Gastrocnemius medialis (tissue), 4 donors: Measurements from ENCODE around the gene SHISA4. TPM values are rescaled to one million over a fixed set of nuclear protein-coding genes. Genes with fewer than 3 reads are reported as not detected.

Experiments
- ATAC-seq, 2 donors: fragments of 150-250 bp; one replicate each; pipeline ENCODE4 v1.9.1; 2016
- DNase-seq, 2 donors: peaks; one replicate each; pipeline ENCODE4 v3.0.0-alpha.2; 2019
- H3K27ac ChIP-seq, 4 donors: fragments of 200-600 bp; sonication (generic); 1 replicate in 1 of 4; 2 replicates in 3 of 4; pipeline ENCODE4 v1.5.1; 2016 to 2018; ENCODE audit warnings: mild to moderate bottlenecking in 2 of 4, moderate library complexity in 1 of 4
- H3K27me3 ChIP-seq, 3 donors: fragments of 200-600 bp; sonication (generic) in 2 of 3; 1 replicate in 1 of 3; 2 replicates in 2 of 3; pipeline versions ENCODE4 v1.5.1 to v1.6.0; 2016 to 2019; ENCODE audit warnings: mild to moderate bottlenecking in 1 of 3, moderate library complexity in 1 of 3
- H3K36me3 ChIP-seq, 2 donors: fragments of 200-600 bp; sonication (generic) in 1 of 2; one replicate each; pipeline ENCODE4 v1.5.1; 2017 to 2018
- H3K4me1 ChIP-seq, 2 donors: fragments of 200-600 bp; sonication (generic) in 1 of 2; one replicate each; pipeline ENCODE4 v1.5.1; 2016 to 2017; ENCODE audit warnings: mild to moderate bottlenecking in 2 of 2
- H3K4me3 ChIP-seq, 4 donors: fragments of 200-600 bp; sonication (generic) in 3 of 4; 1 replicate in 1 of 4; 2 replicates in 3 of 4; pipeline ENCODE4 v1.5.1; 2016 to 2019; ENCODE audit warnings: mild to moderate bottlenecking in 2 of 4
- H3K9me3 ChIP-seq, 3 donors: fragments of 200-600 bp; sonication (generic) in 2 of 3; 1 replicate in 1 of 3; 2 replicates in 2 of 3; pipeline ENCODE4 v1.5.1; 2016 to 2019
- CTCF ChIP-seq, 5 experiments: fragments of 450-650 bp in 3 of 5; fragments of 200-600 bp in 2 of 5; sonication (generic) in 2 of 5; IDR thresholded peaks in 4 of 5; conservative IDR thresholded peaks in 1 of 5; 1 replicate in 4 of 5; 2 replicates in 1 of 5; pipeline ENCODE4 v1.5.1; 2016 to 2019; ENCODE audit warnings: antibody characterized with exemption in 5 of 5, mild to moderate bottlenecking in 3 of 5, moderate library complexity in 3 of 5
- POLR2A ChIP-seq, 2 donors: fragments of 450-650 bp; IDR thresholded peaks; one replicate each; pipeline ENCODE4 v1.6.1; 2017; ENCODE audit warnings: antibody characterized with exemption in 2 of 2, mild to moderate bottlenecking in 2 of 2, moderate library complexity in 2 of 2
- in situ Hi-C, 4 donors: fragments of 200-750 bp; cut with MboI; loops; one replicate each; pipeline versions ENCODE4 v1.15.0 to v1.8.0; 2017; ENCODE audit warnings: low sequenced_read_pairs in 4 of 4
- intact Hi-C: fragments of 100-400 bp; cut with DNase I; formaldehyde crosslinking; loops from one replicate; pipeline ENCODE4 v1.15.1; 2023; ENCODE audit warnings: low total_unique reads
- total RNA-seq, 4 donors: library from RNA; depleted of rRNA; stranded (reverse); fragments of >200 nt; gene quantifications; one replicate each; pipeline versions ENCODE4 v1.1.0 to v1.2.3, GENCODE V29; 2016

Gene SHISA4
- total RNA-seq, 4 donors from 2014 or later = 76.6 to 384 (median 229) TPM

- in situ Hi-C loops (no loop called here), intact Hi-C loops (no loop called here)
- Histone ChIP-seq H3K9me3 (no peaks in the 10 kb centered on the region), H3K4me1 (peaks cover 22 to 27% of the 10 kb centered on the region in 2 donors), H3K4me3 (no peak overlapping the region), H3K27ac (peak overlapping the region; percentile 51 to 75 (median 72)), H3K36me3 (no peaks in the 10 kb centered on the region), H3K27me3 (no peaks in the 10 kb centered on the region)
- DNase-seq = no peak
- ATAC-seq = no peak
- no peak for TF ChIP-seq POLR2A (IDR thresholded peaks at IDR 0.05)
- TF ChIP-seq CTCF (IDR thresholded peaks at IDR 0.05 in 4 of 5, conservative IDR thresholded peaks at IDR 0.05 in 1 of 5) = no peak
These were observed 13.5 kb downstream of the SHISA4 start for GRCh38 chr1:201902198-201902597.

- no peak overlapping the region for H3K4me3 ChIP-seq
- peak in 1 of 2 donors; percentile 51 for DNase-seq
These were observed 14.4 kb downstream of the SHISA4 start for GRCh38 chr1:201903135-201903534.

GRCh38 chr1:201904579-201904978 lies 15.9 kb downstream of the SHISA4 start:
- TF ChIP-seq CTCF (IDR thresholded peaks at IDR 0.05 in 4 of 5, conservative IDR thresholded peaks at IDR 0.05 in 1 of 5) = no peak
- TF ChIP-seq POLR2A (IDR thresholded peaks at IDR 0.05) = no peak
- DNase-seq (no peak), ATAC-seq (peak; percentile 30 to 49)
- no peaks in the 10 kb centered on the region for H3K9me3 ChIP-seq
- no peak overlapping the region for H3K4me3 ChIP-seq
- intact Hi-C loops = no loop called here
- peaks cover 24 to 41% of the 10 kb centered on the region in 2 donors for H3K4me1 ChIP-seq
- no peaks in the 10 kb centered on the region for H3K27me3 ChIP-seq
- no peaks in the 10 kb centered on the region for H3K36me3 ChIP-seq
- in situ Hi-C loops = no loop called here
- H3K27ac ChIP-seq = peak overlapping the region; percentile 51 to 75 (median 72)

More at GRCh38 chr1:201903135-201903534, 14.4 kb downstream of the SHISA4 start:
- intact Hi-C loops = no loop called here
- H3K9me3 ChIP-seq = no peaks in the 10 kb centered on the region
- in situ Hi-C loops = no loop called here
- no peaks in the 10 kb centered on the region for H3K36me3 ChIP-seq
- peaks cover 24 to 31% of the 10 kb centered on the region in 2 donors for H3K4me1 ChIP-seq
- peak overlapping the region; percentile 51 to 75 (median 72) for H3K27ac ChIP-seq
- peak; percentile 47 to 51 for ATAC-seq
- TF ChIP-seq POLR2A (IDR thresholded peaks at IDR 0.05) = no peak
- no peak for TF ChIP-seq CTCF (IDR thresholded peaks at IDR 0.05 in 4 of 5, conservative IDR thresholded peaks at IDR 0.05 in 1 of 5)
- H3K27me3 ChIP-seq = no peaks in the 10 kb centered on the region

- intact Hi-C loops = no loop called here
- Histone ChIP-seq H3K9me3 (no peaks in the 10 kb centered on the region), H3K27me3 (no peaks in the 10 kb centered on the region), H3K4me3 (no peak overlapping the region), H3K36me3 (no peaks in the 10 kb centered on the region), H3K27ac (peak overlapping the region; percentile 51 to 75 (median 72)), H3K4me1 (peaks cover 24 to 41% of the 10 kb centered on the region in 2 donors)
- in situ Hi-C loops = no loop called here
- DNase-seq (no peak), ATAC-seq (peak in 1 of 2 donors; percentile 5)
- TF ChIP-seq CTCF (IDR thresholded peaks at IDR 0.05 in 4 of 5, conservative IDR thresholded peaks at IDR 0.05 in 1 of 5) = no peak
- TF ChIP-seq POLR2A (IDR thresholded peaks at IDR 0.05) = no peak
These were observed 16.7 kb downstream of the SHISA4 start for GRCh38 chr1:201905234-201905890.
